Panc1 (cell line): ENCODE data around the gene NDST1. TPM values are rescaled to one million over a fixed set of nuclear protein-coding genes. Genes with fewer than 3 reads are reported as not detected.

Experiments used
- ATAC-seq: fragments of 200-7000 bp; cut with Tn5 transposase; 2 replicates; pipeline ENCODE4 v1.9.1; 2020; ENCODE audit warnings: mild to moderate bottlenecking, moderate library complexity
- BruUV-seq: library from RNA; stranded (reverse); fragments of 400-500 nt; replicated peaks from 2 replicates; lab custom pipeline; 2021; lab: Mats Ljungman, UMichigan
- CTCF ChIA-PET: fragments of 300-600 bp; sonication (Branson Sonifier 250); formaldehyde crosslinking; loops from one replicate; lab custom pipeline; 2022; ENCODE audit warnings: antibody characterized with exemption; lab: Charles Lee
- POLR2A ChIA-PET: fragments of 300-600 bp; sonication (Branson Sonifier 250); formaldehyde crosslinking; loops from one replicate; lab custom pipeline; 2022; ENCODE audit warnings: antibody characterized with exemption; lab: Charles Lee
- DNase-seq: peaks from one replicate; pipeline ENCODE4 v3.0.0-alpha.2; 2010; ENCODE audit warnings: low read depth, low spot score
- H3K27ac ChIP-seq: 2 replicates; pipeline ENCODE4 v1.5.1; 2011; ENCODE audit warnings: mild to moderate bottlenecking, low read length, inconsistent platforms
- H3K27me3 ChIP-seq: fragments of 200-500 bp; sonication (Bioruptor generic); 2 replicates; pipeline ENCODE4 v1.6.0; 2014; ENCODE audit warnings: low read length, inconsistent platforms; ENCODE audit not compliant: control insufficient read depth, insufficient read depth
- H3K36me3 ChIP-seq: fragments of 200-500 bp; sonication (Bioruptor generic); 2 replicates; pipeline ENCODE4 v1.5.1; 2014; ENCODE audit warnings: inconsistent platforms, mild to moderate bottlenecking, low read length, moderate library complexity; ENCODE audit not compliant: control insufficient read depth, insufficient read depth
- H3K4me1 ChIP-seq: 2 replicates; pipeline ENCODE4 v1.5.1; 2011; ENCODE audit warnings: inconsistent platforms, mild to moderate bottlenecking, low read length, moderate library complexity; ENCODE audit not compliant: control insufficient read depth, insufficient read depth
- H3K4me3 ChIP-seq, 2 experiments: 2 replicates each; pipeline ENCODE4 v1.5.1; 2011 to 2012; ENCODE audit warnings: low read depth in 2 of 2, low read length in 2 of 2, mild to moderate bottlenecking in 2 of 2, inconsistent platforms in 1 of 2, moderate library complexity in 1 of 2
- H3K9me3 ChIP-seq: fragments of 200-500 bp; sonication (Bioruptor generic); 2 replicates; pipeline ENCODE4 v1.5.1; 2014; ENCODE audit warnings: low read depth, mild to moderate bottlenecking, inconsistent platforms, low read length, moderate library complexity; ENCODE audit not compliant: control insufficient read depth, insufficient read depth
- CTCF ChIP-seq: fragments of 450-650 bp; IDR thresholded peaks from 2 replicates; pipeline ENCODE4 v1.5.1; 2017; ENCODE audit warnings: mild to moderate bottlenecking
- POLR2AphosphoS5 ChIP-seq: IDR thresholded peaks from 2 replicates; pipeline ENCODE4 v1.6.1; 2012; ENCODE audit warnings: mild to moderate bottlenecking, low read depth, low read length, moderate library complexity
- SIN3A ChIP-seq: IDR thresholded peaks from 2 replicates; pipeline ENCODE4 v1.6.1; 2012; ENCODE audit warnings: low read depth, mild to moderate bottlenecking, low read length, moderate library complexity, borderline replicate concordance; ENCODE audit not compliant: insufficient read depth
- TCF7L2 ChIP-seq: IDR thresholded peaks from 2 replicates; pipeline ENCODE4 v1.6.1; 2011; ENCODE audit warnings: mild to moderate bottlenecking, low read depth, low read length, inconsistent platforms
- in situ Hi-C: cut with HindIII; loops from 2 replicates; pipeline ENCODE4 v1.10.0; 2016; ENCODE audit warnings: low sequenced_read_pairs, low pct_unique_long_range_greater_than_20kb
- intact Hi-C: fragments of 100-400 bp; cut with micrococcal nuclease; formaldehyde crosslinking; loops from one replicate; pipeline ENCODE4 v1.10.0; 2022; ENCODE audit not compliant: unreplicated experiment
- total RNA-seq: library from RNA; stranded (reverse); gene quantifications from one replicate; pipeline ENCODE4 v1.2.1, GENCODE V29; 2021; ENCODE audit not compliant: unreplicated experiment
- TF ChIP-seq, protein P1 (sequence below), 2 experiments: IDR thresholded peaks; 2 replicates each; pipeline ENCODE4 v1.6.1; 2011 to 2012; ENCODE audit warnings: low read depth in 2 of 2, control low read depth in 1 of 2, low read length in 1 of 2, mild to moderate bottlenecking in 1 of 2, moderate library complexity in 1 of 2; ENCODE audit not compliant: insufficient read depth in 1 of 2

NDST1 gene
- total RNA-seq, 1 experiment from 2014 or later = 142 TPM

DNA sequence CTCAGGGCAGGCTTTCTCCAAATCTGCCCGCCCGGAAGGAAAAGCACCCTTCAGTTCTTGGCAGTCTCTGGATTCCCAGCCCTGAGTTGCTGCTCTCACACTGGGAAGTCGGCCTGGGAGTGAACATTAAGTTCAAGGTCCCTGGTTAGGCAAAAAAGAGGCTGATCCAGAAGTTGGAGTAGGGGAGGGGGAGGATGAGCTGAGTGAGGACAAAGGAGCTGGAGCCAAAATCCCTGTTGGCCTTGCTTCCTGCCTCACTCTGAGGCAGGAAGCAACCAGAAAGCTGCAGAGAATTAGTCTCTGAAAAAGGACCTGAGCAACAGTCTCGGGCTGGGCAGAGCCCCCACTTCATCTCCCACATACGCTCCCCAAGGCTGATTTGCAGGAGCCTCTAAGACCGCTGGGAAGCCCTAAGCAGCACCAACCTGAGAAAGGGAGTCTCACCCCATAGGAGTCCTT, 43.3 kb upstream of the NDST1 start:
- TF ChIP-seq CTCF (no peak), SIN3A (no peak), TCF7L2 (no peak), POLR2AphosphoS5 (no peak)
- TF ChIP-seq, protein P1, sequence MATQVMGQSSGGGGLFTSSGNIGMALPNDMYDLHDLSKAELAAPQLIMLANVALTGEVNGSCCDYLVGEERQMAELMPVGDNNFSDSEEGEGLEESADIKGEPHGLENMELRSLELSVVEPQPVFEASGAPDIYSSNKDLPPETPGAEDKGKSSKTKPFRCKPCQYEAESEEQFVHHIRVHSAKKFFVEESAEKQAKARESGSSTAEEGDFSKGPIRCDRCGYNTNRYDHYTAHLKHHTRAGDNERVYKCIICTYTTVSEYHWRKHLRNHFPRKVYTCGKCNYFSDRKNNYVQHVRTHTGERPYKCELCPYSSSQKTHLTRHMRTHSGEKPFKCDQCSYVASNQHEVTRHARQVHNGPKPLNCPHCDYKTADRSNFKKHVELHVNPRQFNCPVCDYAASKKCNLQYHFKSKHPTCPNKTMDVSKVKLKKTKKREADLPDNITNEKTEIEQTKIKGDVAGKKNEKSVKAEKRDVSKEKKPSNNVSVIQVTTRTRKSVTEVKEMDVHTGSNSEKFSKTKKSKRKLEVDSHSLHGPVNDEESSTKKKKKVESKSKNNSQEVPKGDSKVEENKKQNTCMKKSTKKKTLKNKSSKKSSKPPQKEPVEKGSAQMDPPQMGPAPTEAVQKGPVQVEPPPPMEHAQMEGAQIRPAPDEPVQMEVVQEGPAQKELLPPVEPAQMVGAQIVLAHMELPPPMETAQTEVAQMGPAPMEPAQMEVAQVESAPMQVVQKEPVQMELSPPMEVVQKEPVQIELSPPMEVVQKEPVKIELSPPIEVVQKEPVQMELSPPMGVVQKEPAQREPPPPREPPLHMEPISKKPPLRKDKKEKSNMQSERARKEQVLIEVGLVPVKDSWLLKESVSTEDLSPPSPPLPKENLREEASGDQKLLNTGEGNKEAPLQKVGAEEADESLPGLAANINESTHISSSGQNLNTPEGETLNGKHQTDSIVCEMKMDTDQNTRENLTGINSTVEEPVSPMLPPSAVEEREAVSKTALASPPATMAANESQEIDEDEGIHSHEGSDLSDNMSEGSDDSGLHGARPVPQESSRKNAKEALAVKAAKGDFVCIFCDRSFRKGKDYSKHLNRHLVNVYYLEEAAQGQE (IDR thresholded peaks at IDR 0.05; ENCODE audit: insufficient read depth in 1 of 2, low read depth in 2 of 2, low read length in 1 of 2) = no peak
- CTCF ChIA-PET = interaction anchor here (0.8 kb wide), 1 partner anchor 49 kb away, joined by 3 read pairs; no protein-coding TSS in a partner anchor
- peak overlapping the region; percentile 72 for H3K27ac ChIP-seq
- no TSS peak for BruUV-seq
- DNase-seq (no peak), ATAC-seq (no peak)
- peaks cover 53% of the 10 kb centered on the region for H3K4me1 ChIP-seq
- in situ Hi-C loops (no loop called here), intact Hi-C loops (loop anchor here (5.0 kb wide), 1 partner anchor 78 kb away; no protein-coding TSS in a partner anchor)
- no peaks in the 10 kb centered on the region for H3K27me3 ChIP-seq
- POLR2A ChIA-PET = interaction anchor here (0.6 kb wide), 2 partner anchors 77 to 120 kb away, joined by 3 read pairs; no protein-coding TSS in a partner anchor
- no peaks in the 10 kb centered on the region for H3K36me3 ChIP-seq
- H3K9me3 ChIP-seq = no peaks in the 10 kb centered on the region
- no peak overlapping the region for H3K4me3 ChIP-seq

GRCh38 chr5:150465927-150466326, 42.0 kb upstream of the NDST1 start:
- Histone ChIP-seq H3K36me3 (no peaks in the 10 kb centered on the region), H3K27ac (peak overlapping the region; percentile 72), H3K4me3 (no peak overlapping the region), H3K27me3 (no peaks in the 10 kb centered on the region), H3K4me1 (peaks cover 50% of the 10 kb centered on the region), H3K9me3 (no peaks in the 10 kb centered on the region)
- ChIA-PET POLR2A (no interaction called here), CTCF (no interaction called here)
- no TSS peak for BruUV-seq
- ATAC-seq (no peak), DNase-seq (no peak)
- intact Hi-C loops (no loop called here), in situ Hi-C loops (no loop called here)
- TF ChIP-seq SIN3A = no peak
- TF ChIP-seq CTCF = no peak
- TF ChIP-seq POLR2AphosphoS5 = no peak
- TF ChIP-seq, protein P1 (IDR thresholded peaks at IDR 0.05; ENCODE audit: insufficient read depth in 1 of 2, low read depth in 2 of 2, low read length in 1 of 2) = no peak
- TF ChIP-seq TCF7L2 = no peak
